ENCODE measurements around the gene ROCK2. TPM values are rescaled to one million over a fixed set of nuclear protein-coding genes. Genes with fewer than 3 reads are reported as not detected.
A peak's percentile ranks its signal among the peaks of the same experiment; 100 is the strongest.

The ROCK2 gene
- polyA plus RNA-seq, 1 of the 3 experiments (the other 2 are of a cell fraction), result 4.2 TPM

DNA sequence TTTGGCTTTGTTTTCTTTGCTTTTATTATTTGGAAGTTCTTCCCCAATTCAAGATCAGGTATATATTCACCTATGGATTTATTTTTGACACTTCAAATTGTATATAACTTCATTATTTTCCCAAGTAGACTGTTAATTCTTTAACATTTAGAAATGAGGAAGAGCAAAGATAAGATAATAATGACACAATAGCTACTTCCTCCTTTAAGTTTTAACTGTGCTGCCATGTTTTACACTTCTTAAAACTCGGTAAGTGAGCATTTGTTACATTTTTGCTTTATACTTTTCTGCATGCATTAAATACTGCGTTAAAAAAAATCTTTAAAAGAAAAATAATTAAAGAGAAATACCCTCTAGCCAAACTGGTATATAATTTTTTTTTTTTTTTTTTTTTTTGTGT, 156.7 kb downstream of the ROCK2 start:
- WGBS (ENCODE audit: low lambda C conversion rate), result 96% methylated on average over 2 of the region's 2 CpGs
- H2AFZ ChIP-seq (ENCODE audit: low read depth), result no peak overlapping the region
- H3K27ac ChIP-seq (ENCODE audit: low read depth in 2 of 2, low read length in 1 of 2), result peak overlapping the region in 1 of 2 experiments; percentile 57; a peak in 2 of 4 replicates
- H3K79me2 ChIP-seq (ENCODE audit: insufficient read depth), result no peaks in the 10 kb centered on the region
- no peaks in the 10 kb centered on the region for H4K20me1 ChIP-seq (ENCODE audit: insufficient read depth)
- POLR2A ChIA-PET, result no interaction called here
- no peaks in the 10 kb centered on the region for H3K27me3 ChIP-seq (ENCODE audit: insufficient read depth)
- TF ChIP-seq, protein P1, sequence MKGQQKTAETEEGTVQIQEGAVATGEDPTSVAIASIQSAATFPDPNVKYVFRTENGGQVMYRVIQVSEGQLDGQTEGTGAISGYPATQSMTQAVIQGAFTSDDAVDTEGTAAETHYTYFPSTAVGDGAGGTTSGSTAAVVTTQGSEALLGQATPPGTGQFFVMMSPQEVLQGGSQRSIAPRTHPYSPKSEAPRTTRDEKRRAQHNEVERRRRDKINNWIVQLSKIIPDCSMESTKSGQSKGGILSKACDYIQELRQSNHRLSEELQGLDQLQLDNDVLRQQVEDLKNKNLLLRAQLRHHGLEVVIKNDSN (IDR thresholded peaks at IDR 0.05; ENCODE audit: borderline replicate concordance, low read depth), result no peak
- TF ChIP-seq, protein P2, sequence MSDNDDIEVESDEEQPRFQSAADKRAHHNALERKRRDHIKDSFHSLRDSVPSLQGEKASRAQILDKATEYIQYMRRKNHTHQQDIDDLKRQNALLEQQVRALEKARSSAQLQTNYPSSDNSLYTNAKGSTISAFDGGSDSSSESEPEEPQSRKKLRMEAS (IDR thresholded peaks at IDR 0.05; ENCODE audit: low read depth), result no peak
- no peak for TF ChIP-seq RFX5 (IDR thresholded peaks at IDR 0.05; ENCODE audit: low read length)
- TF ChIP-seq NRF1 (IDR thresholded peaks at IDR 0.05; ENCODE audit: low read depth, low read length), result no peak
- TF ChIP-seq FOXJ3 (CRISPR knock-in tag; IDR thresholded peaks at IDR 0.05), result no peak
- TF ChIP-seq MEF2A (IDR thresholded peaks at IDR 0.05; ENCODE audit: borderline replicate concordance, low read depth), result no peak
- no peak for DNase-seq
- no peaks in the 10 kb centered on the region for H3K9me2 ChIP-seq
- no peak overlapping the region for H3K4me2 ChIP-seq
- no peak overlapping the region for H3K4me3 ChIP-seq (ENCODE audit: low read depth in 2 of 2, low read length in 1 of 2)
- no peaks in the 10 kb centered on the region; a peak in 1 of 4 replicates for H3K4me1 ChIP-seq (ENCODE audit: control insufficient read depth in 1 of 2, insufficient read depth in 2 of 2, low read depth in 1 of 2, low read length in 1 of 2)
- H3K9ac ChIP-seq, result no peak overlapping the region
- CTCF ChIA-PET, result interaction anchor here (0.5 to 1.8 kb wide), 4 partner anchors 12 to 224 kb away, joined by 3 to 5 read pairs (median 4); no protein-coding TSS in a partner anchor
- no peaks in the 10 kb centered on the region for H3K9me3 ChIP-seq
- H3K36me3 ChIP-seq (replicated peaks in 1 of 2; ENCODE audit: control insufficient read depth in 1 of 2, insufficient read depth in 2 of 2, low read length in 1 of 2), result peaks cover 51 to 58% of the 10 kb centered on the region in 2 experiments
- H3F3A ChIP-seq (replicated peaks; ENCODE audit: insufficient read depth), result peaks cover 13% of the 10 kb centered on the region

- Histone ChIP-seq H3K9me3 (no peaks in the 10 kb centered on the region), H3K36me3 (replicated peaks in 1 of 2; ENCODE audit: control insufficient read depth in 1 of 2, insufficient read depth in 2 of 2, low read length in 1 of 2) (peaks cover 51 to 58% of the 10 kb centered on the region in 2 experiments), H3K9ac (no peak overlapping the region), H3K79me2 (ENCODE audit: insufficient read depth) (no peaks in the 10 kb centered on the region), H3K4me1 (ENCODE audit: control insufficient read depth in 1 of 2, insufficient read depth in 2 of 2, low read depth in 1 of 2, low read length in 1 of 2) (no peaks in the 10 kb centered on the region; a peak in 1 of 4 replicates), H4K20me1 (ENCODE audit: insufficient read depth) (no peaks in the 10 kb centered on the region), H3K27ac (ENCODE audit: low read depth in 2 of 2, low read length in 1 of 2) (peak overlapping the region in 1 of 2 experiments; percentile 57; a peak in 2 of 4 replicates), H3K9me2 (no peaks in the 10 kb centered on the region), H2AFZ (ENCODE audit: low read depth) (no peak overlapping the region), H3K4me3 (ENCODE audit: low read depth in 2 of 2, low read length in 1 of 2) (no peak overlapping the region), H3K27me3 (ENCODE audit: insufficient read depth) (no peaks in the 10 kb centered on the region), H3F3A (replicated peaks; ENCODE audit: insufficient read depth) (peaks cover 15% of the 10 kb centered on the region), H3K4me2 (0 out of 2 replicates have a peak overlapping the region, but pooled peaks have one; percentile 14)
- CTCF ChIA-PET, result interaction anchor here (0.5 to 1.8 kb wide), 4 partner anchors 13 to 224 kb away, joined by 3 to 5 read pairs (median 4); no protein-coding TSS in a partner anchor
- WGBS (ENCODE audit: low lambda C conversion rate), result 59% methylated on average over 7 of the region's 7 CpGs
- DNase-seq, result no peak
- POLR2A ChIA-PET, result no interaction called here
- no peak for TF ChIP-seq TAF1 (IDR thresholded peaks at IDR 0.05; ENCODE audit: borderline replicate concordance, low read depth, low read length)
- TF ChIP-seq, protein P3, sequence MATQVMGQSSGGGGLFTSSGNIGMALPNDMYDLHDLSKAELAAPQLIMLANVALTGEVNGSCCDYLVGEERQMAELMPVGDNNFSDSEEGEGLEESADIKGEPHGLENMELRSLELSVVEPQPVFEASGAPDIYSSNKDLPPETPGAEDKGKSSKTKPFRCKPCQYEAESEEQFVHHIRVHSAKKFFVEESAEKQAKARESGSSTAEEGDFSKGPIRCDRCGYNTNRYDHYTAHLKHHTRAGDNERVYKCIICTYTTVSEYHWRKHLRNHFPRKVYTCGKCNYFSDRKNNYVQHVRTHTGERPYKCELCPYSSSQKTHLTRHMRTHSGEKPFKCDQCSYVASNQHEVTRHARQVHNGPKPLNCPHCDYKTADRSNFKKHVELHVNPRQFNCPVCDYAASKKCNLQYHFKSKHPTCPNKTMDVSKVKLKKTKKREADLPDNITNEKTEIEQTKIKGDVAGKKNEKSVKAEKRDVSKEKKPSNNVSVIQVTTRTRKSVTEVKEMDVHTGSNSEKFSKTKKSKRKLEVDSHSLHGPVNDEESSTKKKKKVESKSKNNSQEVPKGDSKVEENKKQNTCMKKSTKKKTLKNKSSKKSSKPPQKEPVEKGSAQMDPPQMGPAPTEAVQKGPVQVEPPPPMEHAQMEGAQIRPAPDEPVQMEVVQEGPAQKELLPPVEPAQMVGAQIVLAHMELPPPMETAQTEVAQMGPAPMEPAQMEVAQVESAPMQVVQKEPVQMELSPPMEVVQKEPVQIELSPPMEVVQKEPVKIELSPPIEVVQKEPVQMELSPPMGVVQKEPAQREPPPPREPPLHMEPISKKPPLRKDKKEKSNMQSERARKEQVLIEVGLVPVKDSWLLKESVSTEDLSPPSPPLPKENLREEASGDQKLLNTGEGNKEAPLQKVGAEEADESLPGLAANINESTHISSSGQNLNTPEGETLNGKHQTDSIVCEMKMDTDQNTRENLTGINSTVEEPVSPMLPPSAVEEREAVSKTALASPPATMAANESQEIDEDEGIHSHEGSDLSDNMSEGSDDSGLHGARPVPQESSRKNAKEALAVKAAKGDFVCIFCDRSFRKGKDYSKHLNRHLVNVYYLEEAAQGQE (IDR thresholded peaks at IDR 0.05; ENCODE audit: low read depth, low read length), result no peak
- no peak for TF ChIP-seq GABPA (IDR thresholded peaks at IDR 0.05; ENCODE audit: low read depth)
- no peak for TF ChIP-seq EZH2phosphoT487 (IDR thresholded peaks at IDR 0.05; ENCODE audit: borderline replicate concordance, low read depth)
- no peak for TF ChIP-seq NFIC (IDR thresholded peaks at IDR 0.05; ENCODE audit: borderline replicate concordance)
- TF ChIP-seq, protein P2 (IDR thresholded peaks at IDR 0.05; ENCODE audit: low read depth), result peak; percentile 54; the same call in 1 of the 2 replicates
- no peak for TF ChIP-seq CHD2 (IDR thresholded peaks at IDR 0.05; ENCODE audit: low read length, partially characterized antibody)
- no peak for TF ChIP-seq GATA2 (CRISPR knock-in tag; IDR thresholded peaks at IDR 0.05)
- peak; percentile 72 for TF ChIP-seq JUND (IDR thresholded peaks at IDR 0.05)
- no peak for TF ChIP-seq SIN3A (IDR thresholded peaks at IDR 0.05; ENCODE audit: borderline replicate concordance, low read depth, low read length)
- TF ChIP-seq, protein P4, sequence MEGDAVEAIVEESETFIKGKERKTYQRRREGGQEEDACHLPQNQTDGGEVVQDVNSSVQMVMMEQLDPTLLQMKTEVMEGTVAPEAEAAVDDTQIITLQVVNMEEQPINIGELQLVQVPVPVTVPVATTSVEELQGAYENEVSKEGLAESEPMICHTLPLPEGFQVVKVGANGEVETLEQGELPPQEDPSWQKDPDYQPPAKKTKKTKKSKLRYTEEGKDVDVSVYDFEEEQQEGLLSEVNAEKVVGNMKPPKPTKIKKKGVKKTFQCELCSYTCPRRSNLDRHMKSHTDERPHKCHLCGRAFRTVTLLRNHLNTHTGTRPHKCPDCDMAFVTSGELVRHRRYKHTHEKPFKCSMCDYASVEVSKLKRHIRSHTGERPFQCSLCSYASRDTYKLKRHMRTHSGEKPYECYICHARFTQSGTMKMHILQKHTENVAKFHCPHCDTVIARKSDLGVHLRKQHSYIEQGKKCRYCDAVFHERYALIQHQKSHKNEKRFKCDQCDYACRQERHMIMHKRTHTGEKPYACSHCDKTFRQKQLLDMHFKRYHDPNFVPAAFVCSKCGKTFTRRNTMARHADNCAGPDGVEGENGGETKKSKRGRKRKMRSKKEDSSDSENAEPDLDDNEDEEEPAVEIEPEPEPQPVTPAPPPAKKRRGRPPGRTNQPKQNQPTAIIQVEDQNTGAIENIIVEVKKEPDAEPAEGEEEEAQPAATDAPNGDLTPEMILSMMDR (IDR thresholded peaks at IDR 0.05), result no peak
- no peak for TF ChIP-seq USF2 (IDR thresholded peaks at IDR 0.05; ENCODE audit: borderline replicate concordance, low read depth, low read length)
- no peak for TF ChIP-seq NRF1 (IDR thresholded peaks at IDR 0.05; ENCODE audit: low read depth, low read length)
- no peak for TF ChIP-seq FOXJ3 (CRISPR knock-in tag; IDR thresholded peaks at IDR 0.05)
- no peak for TF ChIP-seq FOXM1 (IDR thresholded peaks at IDR 0.05; ENCODE audit: low read depth)
- no peak for TF ChIP-seq RXRA (IDR thresholded peaks at IDR 0.05; ENCODE audit: borderline replicate concordance, low read depth)
These were observed 157.3 kb downstream of the ROCK2 start for GRCh38 chr2:11187083-11187619.

All from SK-N-SH (cell line).